Measurements from ENCODE around the gene KCNQ1. TPM values are rescaled to one million over a fixed set of nuclear protein-coding genes. Genes with fewer than 3 reads are reported as not detected.

Gene KCNQ1
- total RNA-seq, 1 experiment from 2014 or later: 2.5 TPM

- TF ChIP-seq NR1H2 (CRISPR knock-in tag; IDR thresholded peaks at IDR 0.05): no peak
- TF ChIP-seq NR2C2 (CRISPR knock-in tag; IDR thresholded peaks at IDR 0.05): no peak
- TF ChIP-seq NR3C1 (CRISPR knock-in tag; conservative IDR thresholded peaks at IDR 0.05; ENCODE audit: low read depth): no peak
- TF ChIP-seq HMGXB4 (CRISPR knock-in tag; IDR thresholded peaks at IDR 0.05): no peak
- no peak for TF ChIP-seq JAZF1 (CRISPR knock-in tag; IDR thresholded peaks at IDR 0.05)
- TF ChIP-seq E2F5 (CRISPR knock-in tag; IDR thresholded peaks at IDR 0.05): no peak
- no peak for TF ChIP-seq AR (CRISPR knock-in tag; IDR thresholded peaks at IDR 0.05)
- no peak for TF ChIP-seq RORB (CRISPR knock-in tag; IDR thresholded peaks at IDR 0.05)
- TF ChIP-seq IRF1 (CRISPR knock-in tag; IDR thresholded peaks at IDR 0.05): no peak
- no peak for TF ChIP-seq TEAD1 (CRISPR knock-in tag; IDR thresholded peaks at IDR 0.05)
- no peak for TF ChIP-seq ZNF512 (CRISPR knock-in tag; IDR thresholded peaks at IDR 0.05; ENCODE audit: borderline replicate concordance)
- no peak for TF ChIP-seq SOX15 (CRISPR knock-in tag; IDR thresholded peaks at IDR 0.05)
- TF ChIP-seq CREM (CRISPR knock-in tag; IDR thresholded peaks at IDR 0.05): no peak
- TF ChIP-seq PRRX2 (CRISPR knock-in tag; IDR thresholded peaks at IDR 0.05): no peak
- TF ChIP-seq ATF6 (CRISPR knock-in tag; IDR thresholded peaks at IDR 0.05): no peak
- no peak for TF ChIP-seq FOXK1 (CRISPR knock-in tag; IDR thresholded peaks at IDR 0.05)
- ChIA-PET POLR2A (no interaction called here), CTCF (no interaction called here)
- H3K9me3 Mint-ChIP-seq: no peaks in the 10 kb centered on the region
- no peak overlapping the region for H3K27ac Mint-ChIP-seq
- peaks cover 37% of the 10 kb centered on the region for H3K27me3 Mint-ChIP-seq (ENCODE audit: low read depth)
- H3K4me3 Mint-ChIP-seq: no peak overlapping the region
- no peaks in the 10 kb centered on the region for H3K36me3 Mint-ChIP-seq
- ATAC-seq (no peak), DNase-seq (ENCODE audit: low spot score) (no peak)
- H3K4me1 Mint-ChIP-seq: no peaks in the 10 kb centered on the region
These were observed 19.0 kb downstream of the KCNQ1 start for GRCh38 chr11:2463766-2464277.

All from WTC11 (cell line).